SK-N-SH treated with all-trans-retinoic acid at 6 μM for 48 hours (cell line): Measurements from ENCODE around the gene MACIR.

Source experiments
- ARNTL ChIP-seq: fragments of 450-650 bp; formaldehyde crosslinking; IDR thresholded peaks from 2 replicates; pipeline ENCODE4 v1.5.0; 2020; ENCODE audit warnings: low read depth, mild to moderate bottlenecking, moderate library complexity, borderline replicate concordance
- BACH2 ChIP-seq: fragments of 250-450 bp; sonication (Bioruptor Pico); IDR thresholded peaks from 2 replicates; pipeline ENCODE4 v1.9.0; 2021; ENCODE audit warnings: mild to moderate bottlenecking, borderline replicate concordance
- ESRRG ChIP-seq: fragments of 250-450 bp; sonication (Bioruptor Pico); IDR thresholded peaks from 2 replicates; pipeline ENCODE4 v1.6.1; 2021; ENCODE audit warnings: mild to moderate bottlenecking
- GLIS3 ChIP-seq: fragments of 250-450 bp; sonication (Bioruptor Pico); IDR thresholded peaks from 2 replicates; pipeline ENCODE4 v1.5.0; 2020; ENCODE audit warnings: mild to moderate bottlenecking, moderate library complexity
- ISL1 ChIP-seq: fragments of 250-450 bp; sonication (Bioruptor Pico); IDR thresholded peaks from 2 replicates; pipeline ENCODE4 v2.1.2; 2022; ENCODE audit warnings: mild to moderate bottlenecking, moderate library complexity
- OSR1 ChIP-seq: fragments of 250-450 bp; sonication (Bioruptor Pico); IDR thresholded peaks from 2 replicates; pipeline ENCODE4 v1.8.0; 2022; ENCODE audit warnings: moderate library complexity, mild to moderate bottlenecking, inconsistent platforms
- PATZ1 ChIP-seq: fragments of 250-450 bp; sonication (Bioruptor Pico); IDR thresholded peaks from 2 replicates; pipeline ENCODE4 v1.8.0; 2020; ENCODE audit warnings: mild to moderate bottlenecking, moderate library complexity, borderline replicate concordance
- POU6F1 ChIP-seq: fragments of 250-450 bp; sonication (Bioruptor Pico); IDR thresholded peaks from 2 replicates; pipeline ENCODE4 v1.8.0; 2021; ENCODE audit warnings: low read depth, mild to moderate bottlenecking, moderate library complexity, borderline replicate concordance
- RARB ChIP-seq: fragments of 250-450 bp; sonication (Bioruptor Pico); IDR thresholded peaks from 2 replicates; pipeline ENCODE4 v1.8.0; 2021; ENCODE audit warnings: mild to moderate bottlenecking, moderate library complexity
- ZFP30 ChIP-seq: fragments of 450-650 bp; formaldehyde crosslinking; IDR thresholded peaks from 2 replicates; pipeline ENCODE4 v1.5.0; 2022; ENCODE audit warnings: mild to moderate bottlenecking, moderate library complexity
- ZNF70 ChIP-seq: fragments of 450-650 bp; formaldehyde crosslinking; IDR thresholded peaks from 2 replicates; pipeline ENCODE4 v1.5.0; 2020; ENCODE audit warnings: mild to moderate bottlenecking, moderate library complexity
- ZNF8 ChIP-seq: fragments of 450-650 bp; formaldehyde crosslinking; IDR thresholded peaks from 2 replicates; pipeline ENCODE4 v1.5.0; 2020; ENCODE audit warnings: mild to moderate bottlenecking, moderate library complexity
- TF ChIP-seq, protein P1 (sequence below): fragments of 250-450 bp; sonication (Bioruptor Pico); IDR thresholded peaks from 2 replicates; pipeline ENCODE4 v1.5.1; 2020; ENCODE audit warnings: low read depth, mild to moderate bottlenecking, moderate library complexity

DNA sequence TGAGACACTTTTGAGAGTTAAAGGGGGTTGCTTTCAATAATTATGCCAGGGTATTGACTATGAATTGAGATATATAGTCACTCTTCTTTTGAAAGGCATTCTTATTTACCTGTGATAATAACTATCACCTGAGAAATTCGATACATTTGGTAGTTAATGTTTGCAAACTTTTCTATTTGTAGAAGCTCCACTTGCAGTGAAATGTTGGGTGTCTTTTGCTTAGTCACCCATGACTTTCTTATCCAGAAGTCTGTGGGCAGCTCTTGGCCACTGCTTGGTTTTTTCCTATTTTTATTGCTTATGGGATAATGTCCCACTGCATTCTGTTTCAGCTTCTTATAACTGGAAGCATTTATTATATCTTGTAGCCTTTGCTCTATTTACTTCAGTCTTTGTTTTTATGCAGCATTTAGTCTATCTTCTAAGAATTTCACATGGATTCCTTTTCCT, 3.9 kb downstream of the MACIR start:
- TF ChIP-seq GLIS3 (CRISPR knock-in tag) (no peak), RARB (CRISPR knock-in tag) (no peak), ZFP30 (CRISPR knock-in tag) (no peak), PATZ1 (CRISPR knock-in tag) (no peak), OSR1 (CRISPR knock-in tag) (no peak), ISL1 (no peak), ESRRG (CRISPR knock-in tag) (no peak), BACH2 (no peak), ZNF8 (CRISPR knock-in tag) (no peak), ZNF70 (CRISPR knock-in tag) (no peak), POU6F1 (CRISPR knock-in tag) (no peak), ARNTL (CRISPR knock-in tag) (no peak)
- TF ChIP-seq, protein P1, sequence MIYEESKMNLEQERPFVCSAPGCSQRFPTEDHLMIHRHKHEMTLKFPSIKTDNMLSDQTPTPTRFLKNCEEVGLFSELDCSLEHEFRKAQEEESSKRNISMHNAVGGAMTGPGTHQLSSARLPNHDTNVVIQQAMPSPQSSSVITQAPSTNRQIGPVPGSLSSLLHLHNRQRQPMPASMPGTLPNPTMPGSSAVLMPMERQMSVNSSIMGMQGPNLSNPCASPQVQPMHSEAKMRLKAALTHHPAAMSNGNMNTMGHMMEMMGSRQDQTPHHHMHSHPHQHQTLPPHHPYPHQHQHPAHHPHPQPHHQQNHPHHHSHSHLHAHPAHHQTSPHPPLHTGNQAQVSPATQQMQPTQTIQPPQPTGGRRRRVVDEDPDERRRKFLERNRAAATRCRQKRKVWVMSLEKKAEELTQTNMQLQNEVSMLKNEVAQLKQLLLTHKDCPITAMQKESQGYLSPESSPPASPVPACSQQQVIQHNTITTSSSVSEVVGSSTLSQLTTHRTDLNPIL (CRISPR knock-in tag), result no peak
